GM12878 (cell line): Measurements from ENCODE around the gene CYB5A. TPM values are rescaled to one million over a fixed set of nuclear protein-coding genes. Genes with fewer than 3 reads are reported as not detected.

Experiments used
- ATAC-seq: fragments of 200-7000 bp; cut with Tn5 transposase; 3 replicates; pipeline ENCODE4 v1.9.1; 2020; ENCODE audit warnings: mild to moderate bottlenecking, moderate library complexity
- BruUV-seq: library from RNA; stranded (reverse); fragments of 400-500 nt; replicated peaks from 2 replicates; lab custom pipeline; 2021; lab: Mats Ljungman, UMichigan
- CTCF ChIA-PET: fragments of 300-600 bp; sonication (Branson Sonifier 250); formaldehyde crosslinking; extraction: SDS; loops from one replicate; lab custom pipeline; 2021; ENCODE audit warnings: inconsistent platforms; lab: Yijun Ruan, JAX
- POLR2A ChIA-PET: fragments of 350-600 bp; formaldehyde crosslinking; extraction: SDS; loops from one replicate; lab custom pipeline; 2021; ENCODE audit warnings: inconsistent platforms; lab: Charles Lee
- RAD21 ChIA-PET: fragments of 300-600 bp; sonication (Branson Sonifier 250); formaldehyde crosslinking; loops from one replicate; lab custom pipeline; 2023; ENCODE audit warnings: antibody characterized with exemption; ENCODE audit not compliant: unreplicated experiment; lab: Charles Lee
- SMC1A ChIA-PET: fragments of 300-600 bp; sonication (Branson Sonifier 250); formaldehyde crosslinking; loops from one replicate; lab custom pipeline; 2023; ENCODE audit not compliant: unreplicated experiment, uncharacterized antibody; lab: Charles Lee
- DNase-seq: peaks from one replicate; pipeline ENCODE4 v3.0.0-alpha.2; 2011; ENCODE audit warnings: low read depth, low spot score
- FAIRE-seq: peaks from 3 replicates; lab custom pipeline; 2011; peaks lifted over from hg19 to GRCh38; lab: Jason Lieb, UNC
- H2AFZ ChIP-seq: 2 replicates; pipeline ENCODE4 v1.6.0; 2011; ENCODE audit warnings: low read depth, low read length, control low read depth; ENCODE audit not compliant: control insufficient read depth
- H3K27ac ChIP-seq: 2 replicates; pipeline ENCODE4 v1.5.1; 2011; ENCODE audit warnings: control low read depth; ENCODE audit not compliant: control insufficient read depth, insufficient read depth
- H3K27me3 ChIP-seq, 2 experiments: replicated peaks in 1 of 2; 2 replicates each; pipeline versions ENCODE4 v1.6.0 to v1.6.1; 2011; ENCODE audit warnings: low read length in 1 of 2; ENCODE audit not compliant: control insufficient read depth in 2 of 2, insufficient read depth in 2 of 2
- H3K36me3 ChIP-seq, 2 experiments: 2 replicates each; pipeline ENCODE4 v1.5.1; 2011; ENCODE audit warnings: low read length in 1 of 2; ENCODE audit not compliant: control insufficient read depth in 2 of 2, insufficient read depth in 2 of 2
- H3K4me1 ChIP-seq: 2 replicates; pipeline ENCODE4 v1.6.1; 2011; ENCODE audit warnings: mild to moderate bottlenecking, low read length, moderate library complexity, mixed read lengths; ENCODE audit not compliant: control insufficient read depth, insufficient read depth
- H3K4me2 ChIP-seq: 2 replicates; pipeline ENCODE4 v1.6.0; 2011; ENCODE audit warnings: control low read depth; ENCODE audit not compliant: control insufficient read depth, insufficient read depth
- H3K4me3 ChIP-seq: fragments of 200-600 bp; sonication (generic); 2 replicates; pipeline ENCODE4 v1.5.1; 2016
- H3K79me2 ChIP-seq: 2 replicates; pipeline ENCODE4 v1.6.0; 2011; ENCODE audit warnings: low read length; ENCODE audit not compliant: control insufficient read depth, insufficient read depth
- H3K9ac ChIP-seq: 2 replicates; pipeline ENCODE4 v1.8.0; 2011; ENCODE audit warnings: low read length, control low read depth, mixed read lengths; ENCODE audit not compliant: control insufficient read depth, insufficient read depth
- H3K9me3 ChIP-seq: replicated peaks from 3 replicates; pipeline ENCODE4 v1.5.1; 2011; ENCODE audit warnings: mild to moderate bottlenecking, low read length; ENCODE audit not compliant: control insufficient read depth, insufficient read depth
- H4K20me1 ChIP-seq: 2 replicates; pipeline ENCODE4 v1.6.0; 2011; ENCODE audit not compliant: control insufficient read depth, insufficient read depth
- CBX5 ChIP-seq: sonication (generic); IDR thresholded peaks from 2 replicates; pipeline ENCODE4 v1.6.1; 2016; ENCODE audit warnings: low read depth, moderate library complexity, mild to moderate bottlenecking, inconsistent platforms
- EP300 ChIP-seq, 2 experiments: fragments of 150-350 bp in 1 of 2; IDR thresholded peaks; 2 replicates each; pipeline ENCODE4 v1.6.1; 2011 to 2012; ENCODE audit warnings: low read depth in 2 of 2, low read length in 2 of 2, borderline replicate concordance in 1 of 2, improper control_type of control experiment in 1 of 2, inconsistent platforms in 1 of 2; ENCODE audit not compliant: control insufficient read depth in 1 of 2
- EZH2 ChIP-seq: IDR thresholded peaks from 2 replicates; pipeline ENCODE4 v1.6.1; 2012; ENCODE audit warnings: low read depth, mild to moderate bottlenecking, control low read depth, inconsistent platforms, low read length, borderline replicate concordance; ENCODE audit not compliant: control insufficient read depth
- IRF5 ChIP-seq: fragments of 450-650 bp; IDR thresholded peaks from 2 replicates; pipeline ENCODE4 v1.6.1; 2017; ENCODE audit warnings: borderline replicate concordance
- NR2C1 ChIP-seq: fragments of 450-650 bp; IDR thresholded peaks from 2 replicates; pipeline ENCODE4 v1.6.1; 2017; ENCODE audit warnings: antibody characterized with exemption, mild to moderate bottlenecking, moderate library complexity
- WGBS: methylation state at CpG from one replicate; pipeline ENCODE4 v1.1.6; 2016; ENCODE audit warnings: low lambda C conversion rate; ENCODE audit not compliant: insufficient replicate concordance, insufficient coverage; ENCODE audit errors: missing lambda C conversion rate; 5-methylcytosine and 5-hydroxymethylcytosine counted together
- in situ Hi-C: fragments of 300-500 bp; cut with MboI; formaldehyde crosslinking; loops from 9 replicates; pipeline ENCODE4 v1.14.3; 2018; ENCODE audit warnings: mixed read lengths
- intact Hi-C: fragments of 100-400 bp; cut with micrococcal nuclease; formaldehyde crosslinking; loops from one replicate; pipeline ENCODE4 v1.14.2; 2022; ENCODE audit not compliant: unreplicated experiment
- polyA plus RNA-seq, 11 experiments: library from polyadenylated mRNA; depleted of rRNA in 4 of 11; unstranded in 6 of 11; stranded (reverse) in 5 of 11; fragments of >200 nt; fragmentation: Nextera tagmentation in 4 of 11; fragmentation: Illumina TruSeq in 1 of 11; extraction: Ambion mirVana in 4 of 11; extraction: Trizol in 1 of 11; gene quantifications; 1 replicate in 1 of 11; 2 replicates in 10 of 11; pipeline versions ENCODE4 v1.2.1 to v1.2.3, GENCODE V29; 2011 to 2016; ENCODE audit warnings: inconsistent platforms in 2 of 11, missing spikeins in 2 of 11, low read depth in 1 of 11
- total RNA-seq, 4 experiments: library from RNA; depleted of rRNA in 3 of 4; stranded (reverse); fragments of >200 nt in 3 of 4; fragmentation: Illumina TruSeq in 1 of 4; extraction: Trizol in 1 of 4; gene quantifications; 2 replicates each; pipeline versions ENCODE4 v1.2.1 to v1.2.3, GENCODE V29; 2013 to 2021

CYB5A gene
- total and polyA plus RNA-seq, 10 of the 15 experiments (the other 5 are each of a cell fraction or from before 2014, with no cell fraction given): 60.2 to 129 (median 103) TPM

- ChIA-PET CTCF (no interaction called here), POLR2A (no interaction called here), SMC1A (no interaction called here), RAD21 (no interaction called here)
- Histone ChIP-seq H3K9ac (no peak overlapping the region), H3K4me1 (no peaks in the 10 kb centered on the region), H3K36me3 (no peaks in the 10 kb centered on the region), H2AFZ (no peak overlapping the region), H3K27ac (no peak overlapping the region), H3K79me2 (no peaks in the 10 kb centered on the region), H3K9me3 (no peaks in the 10 kb centered on the region), H3K4me3 (no peak overlapping the region), H3K4me2 (no peak overlapping the region), H3K27me3 (no peaks in the 10 kb centered on the region), H4K20me1 (no peaks in the 10 kb centered on the region)
- ATAC-seq (no peak), DNase-seq (no peak), FAIRE-seq (no peak)
- in situ Hi-C loops (no loop called here), intact Hi-C loops (no loop called here)
- TF ChIP-seq IRF5 (no peak), CBX5 (no peak), NR2C1 (no peak), EZH2 (no peak), EP300 (IDR thresholded peaks at IDR 0.05; ENCODE audit: borderline replicate concordance in 1 of 2, control insufficient read depth in 1 of 2, low read depth in 2 of 2, low read length in 2 of 2) (no peak)
- 0% methylated on average over 3 of the region's 4 CpGs for WGBS
- BruUV-seq: no TSS peak
These were observed 65.6 kb downstream of the CYB5A start for GRCh38 chr18:74226156-74226555.
